Activated CD8-positive, alpha-beta memory T cell treated with anti-CD3 and anti-CD28 coated beads, Interleukin-2, amount 50 U/mL, for 1 hour (primary cell): Measurements from ENCODE around the gene ANKZF1.
A peak's percentile ranks its signal among the peaks of the same experiment; 100 is the strongest.

Source experiments
- DNase-seq: peaks from one replicate; pipeline ENCODE4 v3.0.0-alpha.2; 2020; ENCODE audit errors: extremely low read depth

Gene ANKZF1

DNA sequence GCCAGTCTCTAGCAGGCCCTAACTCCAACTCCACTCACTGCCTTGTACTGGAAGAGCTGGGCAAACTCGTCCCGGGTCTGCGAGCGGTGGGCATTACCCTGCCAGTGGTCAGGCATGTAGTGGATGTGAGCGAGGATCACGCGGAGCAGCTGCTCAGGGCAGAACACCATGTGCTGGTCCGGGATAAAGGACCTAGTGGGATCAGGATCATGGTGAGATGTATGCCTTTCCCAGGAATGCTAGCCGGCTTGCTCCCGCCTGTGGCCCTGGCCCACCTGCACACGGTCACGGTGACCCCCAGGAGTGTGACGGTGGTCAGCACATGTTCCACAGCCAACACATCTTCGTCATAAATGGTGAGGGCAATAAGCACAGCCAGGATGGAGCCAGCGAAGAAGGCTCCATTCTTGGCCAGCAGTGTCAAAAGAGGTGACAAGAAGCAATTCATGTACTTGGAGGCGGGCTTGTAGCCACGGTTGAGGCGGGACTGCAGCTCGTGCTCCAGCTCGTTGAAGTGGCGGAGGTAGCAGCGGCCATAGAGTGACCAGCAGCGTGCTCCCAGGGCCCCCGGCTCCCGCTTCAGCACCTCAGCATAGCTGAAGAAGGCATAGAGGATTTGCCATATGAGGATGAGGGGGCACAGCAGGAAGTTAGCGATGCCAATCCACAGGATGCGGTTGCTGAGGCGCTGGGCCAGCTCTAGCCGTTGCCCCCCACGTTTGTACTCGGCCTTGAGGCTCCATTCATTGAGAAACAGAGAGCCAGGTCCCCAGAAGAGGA, 5.6 kb upstream of the ANKZF1 start:
- no peak for DNase-seq

DNA sequence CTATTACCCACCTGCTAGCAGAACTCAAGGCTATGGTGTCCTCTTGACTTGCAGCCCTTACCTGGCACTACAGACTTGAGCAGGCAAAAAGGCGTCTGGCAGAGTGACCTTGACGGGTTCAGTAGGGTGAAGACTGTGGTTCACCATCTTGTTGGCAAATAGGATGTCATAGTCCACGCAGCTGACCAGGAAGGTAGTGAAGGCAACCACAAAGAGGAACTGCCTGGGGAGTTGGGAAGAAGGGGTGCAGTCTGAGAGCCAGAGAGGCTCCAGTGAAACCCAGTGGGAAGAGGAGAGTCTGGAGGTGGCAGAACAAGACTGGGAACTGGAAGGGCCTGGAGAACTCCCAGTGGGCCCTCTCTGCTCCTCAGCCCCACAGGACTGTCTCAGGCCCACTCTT, 4.3 kb upstream of the ANKZF1 start:
- no peak for DNase-seq

DNA sequence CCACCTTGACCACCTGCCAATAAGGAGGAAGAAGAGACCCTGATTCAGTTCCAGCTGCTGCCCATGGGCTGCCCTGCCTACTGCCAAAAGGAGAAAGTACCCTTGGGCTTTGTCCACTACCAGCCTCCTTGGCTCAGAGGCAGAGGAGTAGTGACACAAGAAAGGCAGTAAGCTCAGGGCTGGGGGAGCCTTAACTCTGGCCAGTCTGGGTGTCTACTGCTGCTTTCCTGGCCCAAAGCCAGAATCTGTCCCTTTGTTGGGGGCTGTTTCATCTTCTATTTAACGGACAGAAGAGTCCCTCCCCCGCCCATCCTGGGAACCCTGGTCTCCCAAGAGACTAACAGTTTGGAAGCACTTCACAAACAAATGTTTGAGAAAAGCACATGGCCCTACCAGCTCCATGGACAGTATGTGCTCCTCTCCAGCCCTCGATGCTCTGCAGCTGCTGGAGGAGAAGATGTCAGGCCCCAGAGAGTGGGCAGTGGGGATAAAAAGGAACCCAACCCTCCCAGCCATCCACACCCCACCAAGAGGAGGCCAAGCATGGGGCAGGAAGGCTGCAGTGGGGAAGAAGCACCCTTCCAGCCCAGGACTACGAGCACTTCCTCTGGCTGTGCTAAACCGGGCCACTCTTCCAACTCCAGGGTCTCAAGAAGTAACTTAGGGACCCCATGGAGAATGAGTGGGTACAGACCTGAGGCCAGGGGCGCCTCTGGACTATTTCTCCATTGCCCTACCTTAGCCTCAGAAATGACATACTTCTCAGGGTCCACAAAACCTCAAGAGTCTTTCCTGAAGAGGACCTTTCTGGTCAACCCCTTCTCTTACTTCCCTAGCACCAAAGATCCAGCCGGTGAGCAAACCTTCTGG, 1.3 kb upstream of the ANKZF1 start:
- DNase-seq: no peak

DNA sequence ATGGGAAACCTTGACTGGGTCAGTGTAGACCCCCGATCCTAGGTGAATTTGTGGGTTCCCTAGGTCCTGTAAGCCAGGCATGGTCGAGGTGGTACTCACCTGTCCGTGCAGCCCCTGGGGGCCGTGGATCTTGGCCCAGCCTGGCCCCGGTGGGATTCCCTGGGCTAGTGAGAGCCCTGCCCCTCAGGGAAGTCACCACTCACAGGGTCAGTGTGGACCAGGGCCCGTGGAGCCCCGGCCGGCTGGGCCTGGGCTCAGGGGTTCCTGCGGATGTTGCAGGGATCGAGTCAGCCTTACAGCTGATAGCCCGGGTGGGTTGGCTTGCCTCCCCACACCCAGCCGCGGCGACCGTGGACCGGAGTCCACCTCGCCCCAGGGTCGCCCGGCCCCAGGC, 698 bp upstream of the ANKZF1 start:
- DNase-seq: no peak

DNA sequence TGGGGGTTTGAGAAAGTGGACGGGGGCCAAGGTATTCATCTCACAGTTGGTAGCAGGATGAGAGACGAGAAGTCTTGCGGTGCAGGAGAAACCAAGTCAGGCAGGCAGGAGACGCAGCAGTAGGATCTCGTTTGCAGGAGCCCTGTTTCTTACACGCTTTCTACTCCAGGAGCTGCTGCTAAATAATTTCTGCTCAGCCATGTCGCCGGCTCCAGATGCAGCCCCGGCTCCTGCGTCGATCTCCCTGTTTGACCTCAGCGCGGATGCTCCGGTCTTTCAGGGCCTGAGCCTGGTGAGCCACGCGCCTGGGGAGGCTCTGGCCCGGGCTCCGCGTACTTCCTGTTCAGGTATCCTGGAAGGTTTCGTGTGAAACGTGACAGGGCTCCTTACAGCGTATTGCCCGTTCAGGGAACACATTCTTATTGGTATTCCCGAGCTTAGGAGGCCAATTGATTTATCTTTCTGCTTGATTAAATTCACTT, 494 bp downstream of the ANKZF1 start:
- no peak for DNase-seq

DNA sequence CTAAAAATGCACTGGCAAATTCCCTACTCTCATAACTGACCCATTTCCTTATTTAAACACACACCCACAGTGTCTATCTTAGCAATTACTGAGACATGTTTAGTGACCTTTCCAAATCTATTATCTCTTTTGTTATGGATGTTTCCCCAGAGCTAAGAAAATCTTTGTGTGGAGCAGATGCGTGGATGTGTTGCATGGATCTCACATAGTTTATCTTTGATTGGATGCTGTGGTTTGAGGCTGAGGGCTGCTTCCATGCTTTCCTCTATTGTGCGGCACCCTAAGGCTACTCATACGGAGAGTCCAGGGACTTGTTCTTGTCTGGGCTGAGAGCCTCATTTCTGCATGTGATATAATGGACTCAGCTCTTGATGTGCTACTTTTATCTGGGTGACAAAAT, 4.7 kb downstream of the ANKZF1 start:
- no peak for DNase-seq

DNA sequence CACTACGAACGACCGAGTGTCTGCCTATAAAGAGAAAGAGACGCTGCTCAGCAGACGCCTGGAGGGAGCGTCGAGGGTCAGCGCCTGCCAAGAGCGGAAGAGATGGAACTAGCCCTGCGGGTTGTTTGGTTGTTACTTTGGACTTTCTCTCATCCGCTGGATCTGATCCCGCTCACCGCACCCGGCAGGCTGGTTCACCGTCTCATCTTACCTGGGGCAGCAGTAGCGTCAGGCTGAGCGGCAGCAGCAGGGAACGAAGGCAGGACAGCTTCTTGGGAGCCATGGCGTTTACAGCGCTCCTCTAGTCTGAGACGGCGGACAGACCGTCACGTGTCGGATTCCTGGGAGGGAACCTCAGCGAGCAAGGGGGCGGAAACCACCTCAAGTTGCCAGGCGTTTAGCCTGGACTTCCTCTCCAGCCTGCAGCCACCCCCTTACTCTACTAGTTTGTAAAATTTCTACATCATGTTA, 13.7 kb downstream of the ANKZF1 start:
- no peak for DNase-seq

DNA sequence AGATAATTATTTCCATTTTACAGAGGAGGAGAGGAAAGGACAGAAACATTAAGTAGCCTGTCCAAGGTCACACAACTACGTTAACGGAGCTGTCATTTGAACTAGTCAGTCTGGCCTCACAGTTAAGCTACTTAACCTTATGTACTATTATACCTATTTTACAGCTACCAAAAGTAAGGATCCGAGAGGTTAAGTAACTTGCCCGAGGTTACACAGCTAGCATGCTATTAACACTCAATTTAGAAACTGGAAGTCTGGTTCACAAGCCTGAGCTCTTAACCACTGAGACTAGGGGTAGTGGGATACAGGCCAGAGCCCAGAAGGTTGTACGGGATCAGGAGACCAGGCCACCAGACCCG, 15.2 kb downstream of the ANKZF1 start:
- DNase-seq: no peak

DNA sequence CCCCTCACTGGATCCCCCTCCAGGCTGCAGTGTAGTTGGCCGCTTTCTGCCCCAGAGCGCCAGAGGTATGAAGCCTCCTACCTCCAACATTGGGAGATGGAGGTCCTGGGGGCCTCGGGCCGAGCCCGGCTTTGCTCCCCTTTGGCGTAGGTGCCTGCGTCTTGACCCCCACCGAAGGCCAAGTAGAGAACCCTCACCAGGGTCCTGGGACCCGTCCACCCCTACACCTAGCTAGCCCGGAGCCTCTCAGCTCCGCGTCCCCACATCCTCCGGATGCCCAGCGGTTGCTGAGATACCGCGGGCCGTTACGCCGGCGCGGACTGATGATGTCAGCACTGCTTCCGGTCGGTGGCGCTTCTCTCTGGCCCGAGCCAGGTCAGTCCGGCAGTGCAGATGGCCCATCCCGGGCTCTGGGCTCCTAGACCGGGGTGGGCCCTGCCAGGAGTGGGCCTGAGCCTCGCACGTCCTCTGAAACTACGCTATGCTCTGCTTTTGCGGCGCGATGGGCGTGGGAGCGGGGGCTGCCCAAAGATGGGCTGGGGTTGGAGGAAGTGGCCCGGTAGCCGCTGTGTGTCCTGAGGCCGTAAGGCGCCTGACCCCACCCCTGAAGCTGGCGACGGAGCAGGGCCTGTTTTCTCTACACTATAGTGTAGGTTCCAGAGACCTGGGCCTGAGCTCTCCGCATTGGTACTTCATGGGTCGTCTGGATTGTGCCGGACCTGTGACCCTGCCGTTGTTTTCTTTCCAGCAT, 15.7 kb downstream of the ANKZF1 start, which contains the start of the genes GLB1L and STK16:
TSS of gene GLB1L (minus strand) at position 297 of the 751 bp plus-strand sequence. CDS start 1,871 bp downstream, outside the sequence.
TSS of gene STK16 (plus strand) at position 332 of the 751 bp plus-strand sequence. CDS start 521 bp downstream, outside the sequence.
- no peak for DNase-seq

DNA sequence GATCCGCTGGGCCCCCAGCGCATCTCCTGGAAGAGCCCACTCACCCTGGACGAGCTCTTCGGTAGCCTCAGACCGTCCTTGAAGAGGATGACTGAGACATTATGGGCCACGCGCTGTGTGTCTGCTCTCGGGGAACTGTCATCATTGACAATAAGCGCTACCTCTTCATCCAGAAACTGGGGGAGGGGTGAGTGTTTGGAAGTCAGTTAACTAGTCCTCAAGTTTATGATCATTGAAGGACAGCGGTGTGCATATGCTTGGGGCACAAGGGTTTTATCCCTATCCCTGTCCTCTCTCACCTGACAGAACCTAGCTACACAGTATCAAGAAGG, 16.3 kb downstream of the ANKZF1 start:
- no peak for DNase-seq

DNA sequence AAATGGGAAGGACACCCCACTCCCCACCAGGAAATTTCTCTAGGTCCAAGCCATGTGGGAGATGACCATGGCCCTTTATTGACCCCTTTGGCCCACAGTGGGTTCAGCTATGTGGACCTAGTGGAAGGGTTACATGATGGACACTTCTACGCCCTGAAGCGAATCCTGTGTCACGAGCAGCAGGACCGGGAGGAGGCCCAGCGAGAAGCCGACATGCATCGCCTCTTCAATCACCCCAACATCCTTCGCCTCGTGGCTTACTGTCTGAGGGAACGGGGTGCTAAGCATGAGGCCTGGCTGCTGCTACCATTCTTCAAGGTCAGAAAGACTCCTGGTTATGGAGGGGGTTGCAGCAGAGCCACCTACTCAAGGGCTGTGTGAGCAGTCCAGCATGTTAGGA, 17.0 kb downstream of the ANKZF1 start:
- DNase-seq: no peak

DNA sequence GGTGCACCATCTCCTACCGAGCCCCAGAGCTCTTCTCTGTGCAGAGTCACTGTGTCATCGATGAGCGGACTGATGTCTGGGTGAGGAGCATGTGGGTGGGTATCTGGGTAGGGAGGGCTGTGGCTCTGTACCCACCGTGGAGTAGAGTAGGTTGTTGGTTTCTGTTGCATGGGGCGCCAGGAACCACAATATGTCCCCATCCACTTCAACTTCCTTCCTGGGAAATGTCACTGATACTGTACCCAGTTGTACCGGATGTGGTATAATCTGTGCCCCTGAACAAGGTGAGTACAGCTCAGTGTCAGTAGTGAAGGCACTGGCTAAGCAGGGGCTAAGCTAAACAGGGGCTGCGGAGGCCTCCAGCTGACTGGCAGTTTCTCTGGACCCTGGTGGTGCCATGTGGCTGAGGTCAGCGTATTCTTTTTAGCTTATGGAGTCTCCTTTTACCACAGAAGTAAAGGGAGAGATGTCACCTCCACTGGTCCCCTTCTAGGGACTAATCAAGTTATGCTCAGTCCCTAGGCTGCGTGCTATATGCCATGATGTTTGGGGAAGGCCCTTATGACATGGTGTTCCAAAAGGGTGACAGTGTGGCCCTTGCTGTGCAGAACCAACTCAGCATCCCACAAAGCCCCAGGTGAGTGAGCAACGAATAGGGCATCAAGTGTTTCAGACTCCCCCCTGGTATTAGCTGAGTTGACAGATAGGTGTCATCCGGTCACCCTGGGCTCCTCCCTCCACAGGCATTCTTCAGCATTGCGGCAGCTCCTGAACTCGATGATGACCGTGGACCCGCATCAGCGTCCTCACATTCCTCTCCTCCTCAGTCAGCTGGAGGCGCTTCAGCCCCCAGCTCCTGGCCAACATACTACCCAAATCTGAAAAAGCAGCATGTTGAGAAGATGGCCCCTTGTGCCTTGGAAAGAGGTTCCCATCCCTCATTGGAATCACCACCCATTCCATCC, 18.4 kb downstream of the ANKZF1 start:
- DNase-seq: peak; percentile 61

DNA sequence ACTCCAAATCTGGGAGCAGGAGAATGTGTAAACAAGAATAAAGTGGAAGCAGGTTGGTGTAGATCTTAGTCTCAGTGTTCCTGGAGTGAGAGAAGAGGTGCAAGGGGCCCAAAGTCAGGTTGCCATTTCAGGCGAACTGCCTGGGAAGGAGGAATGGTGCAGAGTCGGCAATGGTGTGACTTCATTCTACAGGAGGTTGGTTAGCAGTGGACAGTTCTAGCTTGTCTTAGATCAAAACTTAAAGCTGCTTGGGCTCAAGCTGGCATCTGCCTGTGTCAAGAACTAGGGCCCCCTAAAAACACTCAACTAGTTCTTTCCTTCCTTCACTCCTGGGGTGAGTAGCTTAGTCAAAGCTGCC, 19.2 kb downstream of the ANKZF1 start:
- DNase-seq: no peak

DNA sequence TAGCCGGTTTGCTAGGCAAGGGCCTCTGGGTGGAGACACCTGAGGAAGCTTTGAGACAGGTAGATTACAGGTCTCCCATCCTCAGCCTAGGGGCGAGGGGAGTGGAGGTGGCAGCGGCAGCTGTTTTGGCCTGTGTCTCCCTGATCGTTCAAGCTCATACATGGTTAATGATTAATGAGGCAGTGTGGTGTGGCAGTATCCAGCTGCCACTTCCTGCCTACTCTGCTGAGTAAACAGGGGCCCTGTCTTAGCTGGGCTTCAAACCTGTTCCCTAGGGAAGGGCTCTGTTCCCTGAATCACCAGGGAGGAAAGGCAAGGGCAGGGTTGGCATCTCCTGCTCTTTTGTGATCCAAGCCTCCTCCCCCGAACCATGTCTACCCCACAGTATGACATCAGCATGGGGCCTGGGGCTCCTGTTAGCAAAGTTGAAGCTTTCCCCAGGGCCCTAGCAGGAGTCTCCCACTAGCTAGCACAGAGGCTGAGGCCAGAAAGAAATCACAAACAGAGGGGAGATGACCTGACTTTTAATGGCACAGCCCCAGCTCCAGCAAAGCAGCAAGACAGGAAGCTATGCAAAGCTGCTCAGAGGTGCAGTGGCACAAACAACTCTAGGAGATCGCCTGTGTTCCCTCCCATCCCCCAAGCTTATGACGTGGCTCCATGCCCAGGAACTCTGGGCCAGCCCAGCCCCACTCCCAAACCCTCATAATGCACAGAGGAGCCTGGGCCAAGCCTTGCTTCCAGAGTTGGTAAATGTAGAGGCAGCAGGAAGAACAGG, 19.8 kb downstream of the ANKZF1 start:
- DNase-seq: no peak

DNA sequence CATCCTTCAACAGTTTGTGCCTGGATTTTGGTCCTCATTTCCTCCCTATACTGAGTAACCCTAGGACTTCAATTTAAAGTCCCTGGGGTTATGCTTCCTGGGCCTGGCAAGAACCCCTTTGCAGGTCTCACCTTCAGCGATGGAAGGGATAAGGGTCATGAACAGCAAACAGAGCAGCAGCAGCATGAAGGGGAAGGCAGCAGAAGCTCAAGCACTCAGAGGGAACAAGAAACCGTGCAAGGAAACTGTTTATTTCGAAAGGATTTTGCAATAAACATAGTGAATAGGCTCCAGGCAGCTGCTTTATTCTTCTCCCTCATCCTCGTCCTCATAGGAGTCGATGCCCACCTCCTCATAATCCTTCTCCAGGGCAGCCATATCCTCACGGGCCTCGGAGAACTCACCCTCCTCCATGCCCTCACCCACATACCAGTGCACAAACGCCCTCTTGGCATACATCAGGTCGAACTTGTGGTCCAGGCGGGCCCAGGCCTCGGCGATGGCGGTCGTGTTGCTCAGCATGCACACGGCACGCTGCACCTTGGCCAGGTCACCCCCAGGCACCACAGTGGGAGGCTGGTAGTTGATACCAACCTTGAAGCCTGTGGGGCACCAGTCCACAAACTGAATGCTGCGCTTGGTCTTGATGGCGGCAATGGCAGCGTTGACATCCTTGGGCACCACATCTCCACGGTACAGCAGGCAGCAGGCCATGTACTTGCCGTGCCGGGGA, 20.6 kb downstream of the ANKZF1 start:
- no peak for DNase-seq

DNA sequence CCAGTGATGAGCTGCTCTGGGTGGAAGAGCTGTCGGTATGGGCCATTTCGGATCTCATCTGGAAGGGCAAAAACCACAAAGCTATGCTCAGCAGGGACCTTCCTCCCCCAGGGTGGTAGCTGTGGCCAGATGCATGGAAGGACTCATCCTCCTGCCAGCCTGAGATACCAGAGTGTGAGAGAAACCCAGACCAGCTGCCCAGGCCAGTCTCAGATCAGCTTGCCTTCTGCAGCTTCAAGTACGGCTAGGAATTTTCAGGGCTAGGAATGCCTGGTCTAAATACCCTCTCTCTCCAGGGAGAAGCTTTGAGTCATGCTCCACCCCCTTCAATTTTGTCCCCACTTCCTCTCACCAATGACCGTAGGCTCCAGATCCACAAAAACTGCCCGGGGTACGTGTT, 22.1 kb downstream of the ANKZF1 start:
- DNase-seq: no peak

DNA sequence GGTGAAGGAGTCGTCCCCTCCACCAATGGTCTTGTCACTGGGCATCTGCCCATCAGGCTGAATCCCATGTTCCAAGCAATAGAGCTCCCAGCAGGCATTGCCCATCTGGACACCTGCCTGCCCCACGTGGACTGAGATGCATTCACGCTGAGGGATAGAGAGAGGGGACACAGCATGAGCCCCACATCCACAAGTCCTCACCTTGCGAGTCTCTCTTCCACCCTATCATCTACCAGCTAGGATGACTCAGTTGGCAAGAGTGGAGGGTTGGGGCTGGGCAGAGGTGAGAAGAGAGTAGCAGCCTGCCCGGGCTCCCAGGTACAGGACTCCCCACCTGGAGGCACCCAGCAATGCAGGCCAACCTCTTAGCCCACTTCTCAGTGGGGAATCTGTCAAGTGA, 22.5 kb downstream of the ANKZF1 start:
- DNase-seq: no peak

DNA sequence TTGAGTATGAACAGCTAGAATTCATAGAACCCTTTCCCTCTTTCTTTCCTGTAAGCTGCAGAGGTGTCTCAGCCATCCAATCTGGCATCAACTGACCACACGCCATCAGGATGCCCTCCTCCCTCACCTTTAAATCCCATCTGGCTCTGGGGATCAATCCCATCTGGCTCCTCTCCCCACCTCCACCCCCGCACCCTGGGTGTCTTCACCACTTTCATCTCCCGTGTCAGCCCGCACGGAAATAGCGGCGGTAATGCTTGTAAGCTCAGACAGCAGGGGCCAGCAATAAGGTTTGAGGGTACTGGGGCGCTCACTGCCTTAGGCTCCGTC, 22.9 kb downstream of the ANKZF1 start:
- no peak for DNase-seq

DNA sequence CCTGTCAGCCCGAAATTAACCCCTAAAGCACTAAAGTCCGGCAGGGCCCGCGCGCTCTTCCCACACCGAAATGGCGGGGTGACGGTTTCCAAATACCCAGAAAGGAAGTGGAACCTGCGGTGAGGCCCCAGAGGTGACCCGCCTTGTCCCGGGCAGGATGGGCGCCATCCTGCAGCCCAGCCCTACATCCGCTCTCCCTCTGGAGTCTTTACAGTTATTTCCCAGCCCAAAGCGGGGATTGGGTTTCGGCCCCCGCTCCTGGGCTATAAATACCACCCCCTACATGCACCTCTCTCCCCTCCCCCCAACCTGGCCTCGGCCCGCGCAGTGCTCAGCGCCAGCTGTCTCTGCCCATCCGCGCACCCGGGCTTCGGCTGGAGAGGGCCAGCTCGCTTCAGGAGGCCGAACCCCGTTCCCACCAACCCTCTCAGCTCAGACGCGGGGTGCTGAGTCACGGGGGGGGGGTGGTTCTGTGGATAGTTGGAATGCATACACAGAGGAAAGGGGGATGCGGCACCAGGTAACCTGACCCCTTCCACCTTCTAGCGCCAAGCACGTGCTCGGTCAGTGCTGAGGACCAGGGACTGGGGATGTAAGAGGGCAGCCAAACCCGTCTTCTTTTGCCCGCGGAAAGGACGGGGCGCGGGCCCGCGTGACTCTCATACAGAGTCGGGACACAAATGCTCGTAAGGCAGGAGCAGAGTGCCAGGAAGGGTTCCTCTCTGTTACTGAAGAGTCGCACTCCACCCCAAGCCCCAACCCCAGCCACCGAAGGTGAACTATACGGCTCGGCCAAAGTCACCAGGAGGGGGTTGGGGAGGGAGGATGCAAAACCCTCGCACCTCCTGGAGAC, 23.5 kb downstream of the ANKZF1 start, which contains the start of gene TUBA4B:
TSS of gene TUBA4B (plus strand) at position 344 of the 853 bp plus-strand sequence. CDS start at position 509, 165 bp downstream.
- no peak for DNase-seq
